HG03060 (cell line): ENCODE results near the gene ETS1.
A peak's percentile ranks its signal among the peaks of the same experiment; 100 is the strongest.

Experiments used
- ATAC-seq: cut with Tn5 transposase; IDR thresholded peaks from one replicate; pipeline ENCODE4 v1.9.1; 2021; ENCODE audit warnings: low read depth, moderate number of reproducible peaks; ENCODE audit not compliant: unreplicated experiment

The ETS1 gene

GRCh38 chr11:128522055-128522942, 65.1 kb downstream of the ETS1 start:
- peak; percentile 50 for ATAC-seq

- ATAC-seq = no peak
Observed at GRCh38 chr11:128521682-128522054, 65.7 kb downstream of the ETS1 start.

- no peak for ATAC-seq
Observed at GRCh38 chr11:128520888-128521681, 66.3 kb downstream of the ETS1 start.

GRCh38 chr11:128520206-128520887, 67.0 kb downstream of the ETS1 start:
- ATAC-seq = no peak

- no peak for ATAC-seq
Observed at GRCh38 chr11:128519338-128519737, 68.0 kb downstream of the ETS1 start.

GRCh38 chr11:128518493-128519207, 68.7 kb downstream of the ETS1 start:
- ATAC-seq = no peak

- no peak for ATAC-seq
Observed at GRCh38 chr11:128517451-128518230, 69.7 kb downstream of the ETS1 start.

GRCh38 chr11:128516886-128517285, 70.5 kb downstream of the ETS1 start:
- no peak for ATAC-seq

GRCh38 chr11:128515826-128516778, 71.3 kb downstream of the ETS1 start:
- ATAC-seq = no peak

GRCh38 chr11:128515086-128515485, 72.3 kb downstream of the ETS1 start:
- ATAC-seq = no peak

GRCh38 chr11:128513915-128514681, 73.3 kb downstream of the ETS1 start:
- no peak for ATAC-seq

- ATAC-seq = no peak
Observed at GRCh38 chr11:128512474-128512996, 74.8 kb downstream of the ETS1 start.

- no peak for ATAC-seq
Observed at GRCh38 chr11:128511712-128512111, 75.6 kb downstream of the ETS1 start.

GRCh38 chr11:128509621-128510389, 77.6 kb downstream of the ETS1 start:
- no peak for ATAC-seq

GRCh38 chr11:128508770-128509510, 78.4 kb downstream of the ETS1 start:
- no peak for ATAC-seq

GRCh38 chr11:128507936-128508335, 79.4 kb downstream of the ETS1 start:
- ATAC-seq = no peak
